ENCODE data around the gene SYP. TPM values are rescaled to one million over a fixed set of nuclear protein-coding genes. Genes with fewer than 3 reads are reported as not detected.

SYP gene
- polyA plus RNA-seq (2011; rRNA removed) (0.07 and 0.10 TPM in 2 replicates), polyA minus RNA-seq (2011; rRNA and poly(A)+ RNA removed) (not detected in 2 replicates)

DNA sequence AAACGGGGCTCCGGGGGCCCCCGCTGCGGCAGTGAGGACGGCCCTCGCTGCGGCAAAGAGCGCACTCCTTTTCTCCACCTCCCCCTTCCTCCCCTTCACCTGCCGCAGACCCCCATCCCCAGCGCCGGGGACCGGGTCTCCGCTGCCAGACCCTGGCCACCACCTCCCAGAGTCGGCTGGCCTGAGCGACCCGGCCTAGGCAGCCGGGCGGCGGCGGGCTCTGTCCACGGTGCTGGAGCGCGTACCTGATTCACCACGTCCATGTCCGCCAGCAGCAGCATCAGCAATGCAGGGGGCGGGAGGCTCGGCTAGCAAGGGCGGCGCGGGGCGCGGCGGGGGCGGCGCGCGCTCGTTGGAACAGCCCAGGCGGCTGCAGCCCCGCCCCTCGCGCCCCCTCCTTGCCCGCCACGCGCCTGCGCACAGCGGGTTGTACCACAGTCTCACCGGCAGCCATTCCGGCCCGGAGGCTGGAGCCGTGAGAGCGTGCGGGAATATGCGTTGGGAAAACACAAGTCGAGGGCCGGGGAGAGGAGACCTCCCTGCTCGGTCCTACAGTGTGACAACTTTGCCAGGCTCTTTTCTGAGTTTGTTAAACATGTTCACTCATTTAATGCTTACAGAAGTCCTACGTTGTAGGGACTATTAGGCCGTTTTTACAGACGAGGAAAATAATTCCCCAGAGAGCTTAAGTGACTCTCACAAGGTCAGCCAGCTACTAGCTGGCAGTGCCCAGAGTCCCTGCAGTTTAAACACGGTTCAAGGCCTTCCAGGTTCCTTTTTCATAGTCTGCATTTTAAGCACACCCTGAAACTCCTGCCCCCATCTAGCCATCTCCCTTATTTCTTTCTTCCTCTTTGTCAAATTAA, at the start of gene SYP:
SYP (minus strand) TSS at position 288 of the 866 bp plus-strand sequence; CDS start at position 281, 7 bp downstream.
- ChIA-PET POLR2A (no interaction called here), CTCF (no interaction called here)
- no peaks in the 10 kb centered on the region for H3K36me3 ChIP-seq (ENCODE audit: control insufficient read depth, insufficient read depth, low read length)
- H3K4me3 ChIP-seq (ENCODE audit: low read depth, low read length) = no peak within 1 kb of the TSS
- TF ChIP-seq, protein P1, sequence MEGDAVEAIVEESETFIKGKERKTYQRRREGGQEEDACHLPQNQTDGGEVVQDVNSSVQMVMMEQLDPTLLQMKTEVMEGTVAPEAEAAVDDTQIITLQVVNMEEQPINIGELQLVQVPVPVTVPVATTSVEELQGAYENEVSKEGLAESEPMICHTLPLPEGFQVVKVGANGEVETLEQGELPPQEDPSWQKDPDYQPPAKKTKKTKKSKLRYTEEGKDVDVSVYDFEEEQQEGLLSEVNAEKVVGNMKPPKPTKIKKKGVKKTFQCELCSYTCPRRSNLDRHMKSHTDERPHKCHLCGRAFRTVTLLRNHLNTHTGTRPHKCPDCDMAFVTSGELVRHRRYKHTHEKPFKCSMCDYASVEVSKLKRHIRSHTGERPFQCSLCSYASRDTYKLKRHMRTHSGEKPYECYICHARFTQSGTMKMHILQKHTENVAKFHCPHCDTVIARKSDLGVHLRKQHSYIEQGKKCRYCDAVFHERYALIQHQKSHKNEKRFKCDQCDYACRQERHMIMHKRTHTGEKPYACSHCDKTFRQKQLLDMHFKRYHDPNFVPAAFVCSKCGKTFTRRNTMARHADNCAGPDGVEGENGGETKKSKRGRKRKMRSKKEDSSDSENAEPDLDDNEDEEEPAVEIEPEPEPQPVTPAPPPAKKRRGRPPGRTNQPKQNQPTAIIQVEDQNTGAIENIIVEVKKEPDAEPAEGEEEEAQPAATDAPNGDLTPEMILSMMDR (IDR thresholded peaks at IDR 0.05; ENCODE audit: insufficient read depth, low read depth, low read length) = no peak
- peak; percentile 27 for DNase-seq (ENCODE audit: low read depth)
- no peaks in the 10 kb centered on the region for H3K27me3 ChIP-seq (ENCODE audit: control insufficient read depth, insufficient read depth, low read length)

DNA sequence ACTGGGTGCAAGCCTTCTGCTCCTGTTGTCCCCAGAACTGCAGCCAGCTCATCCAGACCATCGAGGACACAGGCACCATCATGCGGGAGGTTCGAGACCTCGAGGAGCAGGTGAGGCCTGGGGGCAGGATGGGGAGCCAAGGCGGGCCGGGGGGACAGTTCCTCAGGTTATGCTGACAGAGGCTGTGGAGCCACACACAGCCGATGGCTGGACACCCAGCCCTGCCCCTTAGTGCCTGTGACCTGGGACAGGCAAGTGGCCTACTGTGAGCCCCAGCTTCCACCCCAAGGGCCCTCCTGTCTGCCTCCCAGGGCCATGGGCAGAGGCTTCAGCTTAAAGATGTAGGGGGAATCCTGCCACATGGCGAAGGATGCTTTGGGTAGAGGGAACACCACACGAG, 49.6 kb upstream of the SYP start:
- ChIA-PET CTCF (interaction anchor here (1.4 kb wide), 1 partner anchor 32 kb away, joined by 3 read pairs; no protein-coding TSS in a partner anchor), POLR2A (no interaction called here)
- Histone ChIP-seq H3K4me3 (ENCODE audit: low read depth, low read length) (no peak overlapping the region), H3K27me3 (ENCODE audit: control insufficient read depth, insufficient read depth, low read length) (no peaks in the 10 kb centered on the region), H3K36me3 (ENCODE audit: control insufficient read depth, insufficient read depth, low read length) (no peaks in the 10 kb centered on the region; the same call in none of the 2 replicates)
- TF ChIP-seq, protein P1 (IDR thresholded peaks at IDR 0.05; ENCODE audit: insufficient read depth, low read depth, low read length) = no peak
- no peak for DNase-seq (ENCODE audit: low read depth)

DNA sequence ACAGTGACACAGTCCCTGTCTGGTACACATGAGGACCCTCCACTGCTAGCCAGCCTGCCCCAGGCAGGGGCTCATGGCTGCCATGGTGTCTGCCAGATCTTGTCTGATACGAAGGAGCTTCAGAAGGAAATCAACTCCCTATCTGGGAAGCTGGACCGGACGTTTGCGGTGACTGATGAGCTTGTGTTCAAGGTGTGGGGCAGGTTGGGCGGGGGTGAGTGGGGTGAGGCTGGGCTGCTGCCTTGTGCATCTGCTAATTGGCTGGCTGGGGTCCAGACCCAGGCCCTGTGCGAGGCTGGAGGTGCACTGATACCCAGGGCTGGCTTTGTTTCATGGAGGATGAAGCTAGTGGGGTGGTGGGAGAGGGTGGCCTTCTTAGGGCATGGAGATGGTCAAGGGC, 49.1 kb upstream of the SYP start:
- DNase-seq (ENCODE audit: low read depth) = no peak
- H3K4me3 ChIP-seq (ENCODE audit: low read depth, low read length) = no peak overlapping the region
- TF ChIP-seq, protein P1 (IDR thresholded peaks at IDR 0.05; ENCODE audit: insufficient read depth, low read depth, low read length) = no peak
- CTCF ChIA-PET = interaction anchor here (1.4 kb wide), 1 partner anchor 32 kb away, joined by 3 read pairs; no protein-coding TSS in a partner anchor
- no peaks in the 10 kb centered on the region; the same call in none of the 2 replicates for H3K36me3 ChIP-seq (ENCODE audit: control insufficient read depth, insufficient read depth, low read length)
- H3K27me3 ChIP-seq (ENCODE audit: control insufficient read depth, insufficient read depth, low read length) = no peaks in the 10 kb centered on the region
- POLR2A ChIA-PET = no interaction called here

DNA sequence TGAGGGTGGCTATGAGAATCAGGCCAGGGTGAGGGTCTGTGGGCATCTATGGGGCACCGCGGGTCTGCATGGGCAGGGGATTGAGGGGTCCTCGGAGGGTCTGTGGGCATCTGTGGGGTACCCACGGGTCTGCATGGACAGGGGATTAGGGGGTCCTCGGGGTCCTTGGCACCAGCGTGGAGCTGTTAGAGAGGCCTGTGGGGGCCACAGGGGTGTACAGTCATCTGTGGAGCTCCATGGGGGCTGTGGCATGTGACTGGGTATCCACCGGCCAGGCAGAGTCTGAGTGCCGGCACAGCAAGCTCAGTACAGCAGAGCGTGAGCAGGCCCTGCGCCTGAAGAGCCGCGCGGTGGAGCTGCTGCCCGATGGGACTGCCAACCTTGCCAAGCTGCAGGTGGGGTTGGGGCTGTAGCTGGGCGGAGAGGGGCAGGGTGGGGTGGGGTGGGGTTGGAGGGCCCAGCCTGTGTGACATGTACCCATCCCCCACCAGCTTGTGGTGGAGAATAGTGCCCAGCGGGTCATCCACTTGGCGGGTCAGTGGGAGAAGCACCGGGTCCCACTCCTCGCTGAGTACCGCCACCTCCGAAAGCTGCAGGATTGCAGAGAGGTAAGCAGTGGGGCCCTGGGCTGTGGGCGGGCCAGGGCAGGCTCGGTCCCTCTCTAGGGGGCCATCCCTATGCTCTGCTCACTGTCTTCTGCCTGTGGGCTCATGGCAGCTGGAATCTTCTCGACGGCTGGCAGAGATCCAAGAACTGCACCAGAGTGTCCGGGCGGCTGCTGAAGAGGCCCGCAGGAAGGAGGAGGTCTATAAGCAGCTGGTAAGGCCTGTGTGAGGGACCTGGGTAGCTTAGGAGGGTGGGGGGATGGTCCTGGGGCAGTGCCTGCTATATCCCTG, 48.2 kb upstream of the SYP start:
- no peaks in the 10 kb centered on the region; the same call in none of the 2 replicates for H3K36me3 ChIP-seq (ENCODE audit: control insufficient read depth, insufficient read depth, low read length)
- ChIA-PET POLR2A (no interaction called here), CTCF (interaction anchor here (1.4 kb wide), 1 partner anchor 33 kb away, joined by 3 read pairs; no protein-coding TSS in a partner anchor)
- no peak for DNase-seq (ENCODE audit: low read depth)
- TF ChIP-seq, protein P1 (IDR thresholded peaks at IDR 0.05; ENCODE audit: insufficient read depth, low read depth, low read length) = no peak
- no peaks in the 10 kb centered on the region for H3K27me3 ChIP-seq (ENCODE audit: control insufficient read depth, insufficient read depth, low read length)
- no peak overlapping the region for H3K4me3 ChIP-seq (ENCODE audit: low read depth, low read length)

DNA sequence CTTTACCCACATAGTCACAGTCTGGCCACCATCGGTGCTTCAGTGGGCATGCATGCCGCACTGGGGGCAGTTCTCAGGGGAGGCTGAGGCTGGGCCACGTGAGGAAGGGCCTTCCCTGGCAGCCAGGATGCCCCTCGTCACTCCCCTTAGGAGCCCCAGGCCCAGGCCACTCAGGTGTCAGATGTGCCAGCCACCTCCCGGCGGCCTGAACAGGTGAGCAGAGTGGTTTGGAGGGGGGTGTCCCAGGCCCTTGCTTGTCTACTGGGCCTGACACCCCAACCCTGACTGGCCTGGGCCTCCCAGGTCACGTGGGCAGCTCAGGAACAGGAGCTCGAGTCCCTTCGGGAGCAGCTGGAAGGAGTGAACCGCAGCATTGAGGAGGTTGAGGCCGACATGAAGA, 47.4 kb upstream of the SYP start:
- ChIA-PET CTCF (no interaction called here), POLR2A (no interaction called here)
- Histone ChIP-seq H3K4me3 (ENCODE audit: low read depth, low read length) (no peak overlapping the region), H3K27me3 (ENCODE audit: control insufficient read depth, insufficient read depth, low read length) (no peaks in the 10 kb centered on the region), H3K36me3 (ENCODE audit: control insufficient read depth, insufficient read depth, low read length) (peaks cover 1% of the 10 kb centered on the region)
- TF ChIP-seq, protein P1 (IDR thresholded peaks at IDR 0.05; ENCODE audit: insufficient read depth, low read depth, low read length) = no peak
- no peak for DNase-seq (ENCODE audit: low read depth)

Data from BJ (cell line).